GM18505 (cell line): ENCODE measurements around the gene HS3ST6.
"Not testable (repeated sequence)": the region's sequence is repeated elsewhere in the genome, so short reads cannot be mapped to it uniquely, and the experiment has no call there.

ENCODE experiments used
- ATAC-seq: cut with Tn5 transposase; IDR thresholded peaks from one replicate; pipeline ENCODE4 v1.9.1; 2021; ENCODE audit not compliant: unreplicated experiment
- POLR2A ChIP-seq: IDR thresholded peaks from 4 replicates; pipeline ENCODE4 v1.6.1; 2011; ENCODE audit warnings: borderline replicate concordance; ENCODE audit not compliant: insufficient read depth, insufficient read length; ENCODE audit errors: extremely low read depth

The HS3ST6 gene

GRCh38 chr16:1902547-1903219 lies 15.5 kb downstream of the HS3ST6 start:
- no peak for ATAC-seq
- TF ChIP-seq POLR2A = no peak

GRCh38 chr16:1900452-1900774 lies 17.8 kb downstream of the HS3ST6 start:
- no peak for TF ChIP-seq POLR2A
- ATAC-seq = no peak

DNA sequence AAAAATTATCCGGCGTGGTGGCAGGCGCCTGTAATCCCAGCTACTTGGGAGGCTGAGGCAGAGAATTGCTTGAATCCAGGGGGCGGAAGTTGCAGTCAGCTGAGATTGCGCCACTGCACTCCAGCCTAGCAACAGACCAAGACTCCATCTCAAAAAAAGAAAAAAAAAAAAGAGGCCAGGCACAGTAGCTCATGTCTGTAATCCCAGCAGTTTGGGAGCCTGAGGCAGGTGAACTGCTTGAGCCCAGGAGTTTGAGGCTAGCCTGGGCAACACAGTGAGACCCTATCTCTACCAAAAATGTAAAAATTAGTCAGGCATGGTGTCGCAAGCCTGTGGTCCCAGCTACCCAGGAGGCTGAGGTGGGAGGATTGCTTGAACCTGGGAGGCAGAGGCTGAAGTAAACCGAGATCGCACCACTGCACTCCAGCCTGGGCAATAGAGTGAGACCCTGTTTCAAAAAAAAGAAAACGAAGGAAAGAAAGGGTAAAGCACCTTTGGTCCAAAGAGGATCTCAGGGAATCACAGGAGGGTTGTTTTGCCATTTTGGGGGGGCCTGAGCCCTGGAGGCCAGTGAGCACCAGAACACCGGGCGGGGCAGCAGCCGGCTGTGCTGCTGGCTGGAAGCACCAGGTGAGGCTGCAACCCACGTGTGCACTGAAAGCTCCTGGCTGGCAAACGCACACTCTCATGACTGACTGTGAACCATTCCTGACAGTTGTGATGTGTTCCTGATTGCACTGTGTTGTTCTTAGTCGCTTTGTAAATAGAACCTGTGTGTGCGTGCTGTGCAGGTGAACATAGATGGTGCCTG lies 18.4 kb downstream of the HS3ST6 start:
- TF ChIP-seq POLR2A = no peak
- no peak for ATAC-seq

DNA sequence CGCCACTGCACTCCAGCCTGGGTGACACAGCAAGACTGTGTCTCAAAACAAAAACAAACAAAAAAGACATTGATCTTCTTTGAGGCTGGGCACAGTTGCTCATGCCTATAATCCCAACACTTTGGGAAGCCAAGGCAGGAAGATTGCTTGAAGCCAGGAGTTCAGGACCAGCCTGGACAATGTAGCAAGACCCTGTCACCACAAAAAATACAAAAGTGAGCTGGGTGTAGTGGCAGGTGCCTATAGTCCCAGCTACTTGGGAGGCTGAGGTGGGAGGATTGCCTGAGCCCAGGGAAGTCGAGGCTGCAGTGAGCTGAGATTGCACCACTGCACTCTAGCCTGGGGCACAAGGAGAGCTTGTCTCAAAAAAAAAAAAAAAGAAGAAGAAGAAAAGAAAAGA lies 20.5 kb downstream of the HS3ST6 start:
- not testable (repeated sequence) for ATAC-seq

- ATAC-seq = no peak
- no peak for TF ChIP-seq POLR2A
Measured at GRCh38 chr16:1895949-1896675, 22.1 kb downstream of the HS3ST6 start.

DNA sequence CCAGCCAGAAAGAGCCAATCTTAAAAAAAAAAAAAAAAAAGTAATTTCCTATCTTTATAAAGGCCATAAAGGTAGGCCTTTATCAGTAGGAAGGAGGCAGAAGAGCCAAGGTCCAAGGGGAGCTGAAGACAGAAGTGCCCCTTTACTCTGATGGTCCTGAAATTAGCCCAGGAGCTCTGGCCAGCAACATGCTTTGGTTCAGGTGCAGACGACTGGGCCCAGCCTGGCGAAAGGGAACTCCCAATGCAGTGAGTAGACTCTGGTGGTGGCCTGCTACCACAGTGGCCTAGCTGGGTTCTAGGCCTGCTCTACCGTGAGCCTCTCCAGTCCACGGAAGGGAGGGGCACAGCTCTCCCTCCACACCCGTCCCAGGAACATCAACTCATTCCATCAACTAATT lies 23.1 kb downstream of the HS3ST6 start:
- ATAC-seq = no peak
- no peak for TF ChIP-seq POLR2A

DNA sequence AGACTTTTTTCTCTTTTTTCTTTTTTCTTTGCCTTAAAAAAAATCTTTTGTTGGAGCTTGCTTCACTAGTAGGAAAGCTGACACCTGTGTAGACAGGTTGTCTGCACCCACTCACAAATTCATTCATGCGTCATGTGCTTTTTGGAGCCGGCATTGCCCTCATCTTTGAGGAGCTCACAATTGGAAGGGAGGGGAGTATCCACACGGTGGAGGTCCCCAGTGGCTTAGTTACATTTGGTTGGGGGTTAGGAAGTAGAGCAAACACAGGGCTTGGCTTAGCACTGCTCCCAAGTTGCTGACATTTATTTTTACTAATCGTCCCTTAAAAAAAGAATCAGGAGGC lies 27.5 kb downstream of the HS3ST6 start:
- no peak for TF ChIP-seq POLR2A
- no peak for ATAC-seq

DNA sequence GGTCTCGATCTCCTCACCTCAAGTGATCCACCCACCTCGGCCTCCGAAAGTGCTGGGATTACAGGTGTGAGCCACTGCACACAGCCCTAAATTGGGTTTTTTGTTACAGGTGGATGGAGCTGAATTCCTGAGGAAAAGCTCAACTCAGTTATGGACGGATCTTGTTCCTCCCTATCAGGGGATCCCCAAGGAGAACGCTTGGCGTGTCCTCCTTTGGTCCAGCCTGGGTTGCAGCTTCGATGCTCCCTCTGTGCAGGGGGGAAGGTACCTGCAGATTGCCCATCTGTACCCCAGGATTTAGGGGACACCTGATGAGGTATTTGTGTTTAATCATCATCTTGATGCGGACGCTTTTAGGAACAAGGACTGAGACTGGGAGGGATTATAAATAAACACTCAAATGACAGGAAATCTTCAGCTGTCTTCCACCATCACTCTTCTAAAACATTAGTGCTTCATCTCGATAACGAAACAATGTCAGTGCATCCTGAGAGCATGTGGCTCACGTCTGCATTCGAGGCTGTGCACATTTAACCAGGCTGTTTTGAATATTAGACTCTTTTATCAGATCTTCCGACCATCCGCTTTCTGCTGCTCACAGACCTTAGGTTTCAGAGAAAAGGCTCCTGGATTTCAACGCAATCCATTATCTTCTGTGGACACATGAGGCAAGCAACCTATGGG lies 28.0 kb downstream of the HS3ST6 start:
- no peak for TF ChIP-seq POLR2A
- no peak for ATAC-seq

GRCh38 chr16:1887711-1888354 lies 30.4 kb downstream of the HS3ST6 start:
- no peak for TF ChIP-seq POLR2A
- ATAC-seq = no peak

- ATAC-seq = no peak
- TF ChIP-seq POLR2A = no peak
Measured at GRCh38 chr16:1884889-1885288, 33.3 kb downstream of the HS3ST6 start.

DNA sequence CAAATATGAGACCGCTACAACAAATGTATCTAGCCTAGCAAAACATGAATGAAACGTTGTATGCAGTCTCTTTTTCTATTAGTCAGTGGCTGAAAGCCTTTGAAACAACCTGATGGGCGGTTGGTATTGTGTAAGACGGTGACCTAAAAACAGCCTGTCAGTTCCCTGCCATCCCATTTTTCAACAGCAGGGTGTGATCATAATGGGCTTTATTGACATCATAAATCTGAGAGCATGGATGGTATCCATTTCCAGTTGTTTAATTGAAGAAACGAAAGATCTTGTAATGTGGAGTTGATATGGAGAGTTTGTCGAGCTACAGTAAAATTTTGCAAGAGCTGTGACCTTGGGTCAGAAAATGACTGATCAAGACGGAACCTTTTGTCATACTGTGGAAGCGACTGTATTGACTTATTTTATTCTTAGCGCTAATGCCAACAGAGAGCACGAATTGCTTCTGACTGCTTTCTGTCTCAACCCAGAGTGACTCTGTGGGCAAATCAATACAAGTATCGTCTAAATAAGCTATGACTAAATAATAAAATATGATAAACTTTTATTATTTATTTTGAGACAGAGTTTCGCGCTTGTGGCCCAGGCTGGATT lies 34.0 kb downstream of the HS3ST6 start:
- TF ChIP-seq POLR2A = no peak
- ATAC-seq = no peak

- not testable (repeated sequence) for ATAC-seq
Measured at GRCh38 chr16:1881172-1881571, 37.0 kb downstream of the HS3ST6 start.

DNA sequence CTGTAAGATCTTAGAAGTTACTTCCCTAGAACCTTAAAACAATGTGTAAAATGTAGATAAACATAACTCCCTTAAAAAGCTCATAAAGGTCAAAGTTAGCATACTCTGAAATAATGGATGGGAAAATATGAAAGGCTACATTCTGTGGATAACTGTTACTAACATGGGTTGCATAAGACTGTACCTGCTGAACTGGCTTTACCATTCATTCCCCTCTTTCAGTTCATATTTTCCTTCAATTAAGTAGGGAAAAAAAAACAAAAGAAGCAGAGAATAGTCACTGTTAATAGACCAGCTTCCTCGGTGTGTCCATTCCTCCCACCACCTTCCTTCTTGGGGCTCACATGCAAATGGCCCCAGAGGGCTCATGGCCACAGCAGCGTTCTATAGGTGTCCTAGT lies 38.7 kb downstream of the HS3ST6 start:
- TF ChIP-seq POLR2A = no peak
- ATAC-seq = no peak
